ENCODE measurements around the gene CYP1A1.
"Not testable (repeated sequence)": the region's sequence is repeated elsewhere in the genome, so short reads cannot be mapped to it uniquely, and the experiment has no call there.

DNA sequence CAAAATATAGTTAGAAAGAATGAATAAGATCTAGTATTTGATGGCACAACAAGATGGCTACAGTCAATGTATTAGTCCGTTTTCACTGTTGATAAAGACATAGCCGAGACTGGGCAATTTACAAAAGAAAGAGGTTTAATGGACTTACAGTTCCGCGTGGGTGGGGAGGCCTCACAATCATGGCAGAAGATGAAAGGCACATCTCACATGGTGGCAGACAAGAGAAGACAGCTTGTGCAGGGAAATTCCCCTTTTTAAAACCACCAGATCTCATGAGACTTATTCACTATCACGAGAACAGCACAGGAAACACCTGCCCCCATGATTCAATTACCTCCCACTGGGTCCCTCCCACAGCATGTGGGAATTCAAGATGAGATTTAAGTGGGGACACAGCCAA is 12.9 kb upstream of the CYP1A1 start:
- not testable (repeated sequence) for TF ChIP-seq JUN (CRISPR knock-in tag; IDR thresholded peaks at IDR 0.05); ZNF724P (CRISPR knock-in tag; IDR thresholded peaks at IDR 0.05; ENCODE audit: borderline replicate concordance); GABPB1 (CRISPR knock-in tag; IDR thresholded peaks at IDR 0.05); TAF1 (CRISPR knock-in tag; IDR thresholded peaks at IDR 0.05)
- TF ChIP-seq, protein P1, sequence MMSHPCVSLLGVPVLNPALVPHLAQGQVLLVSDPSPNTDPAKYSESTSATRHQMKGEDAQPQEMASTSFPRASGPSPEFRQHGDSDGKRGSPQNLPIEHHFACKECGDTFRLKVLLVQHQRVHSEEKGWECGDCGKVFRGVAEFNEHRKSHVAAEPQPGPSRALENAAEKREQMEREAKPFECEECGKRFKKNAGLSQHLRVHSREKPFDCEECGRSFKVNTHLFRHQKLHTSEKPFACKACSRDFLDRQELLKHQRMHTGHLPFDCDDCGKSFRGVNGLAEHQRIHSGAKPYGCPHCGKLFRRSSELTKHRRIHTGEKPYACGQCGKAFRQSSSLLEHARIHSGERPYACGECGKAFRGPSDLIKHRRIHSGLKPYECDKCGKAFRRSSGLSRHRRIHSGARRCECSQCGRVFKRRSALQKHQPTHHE (CRISPR knock-in tag; IDR thresholded peaks at IDR 0.05; ENCODE audit: borderline replicate concordance) = not testable (repeated sequence)
